ENCODE measurements around the gene DEPP1.
A peak's percentile ranks its signal among the peaks of the same experiment; 100 is the strongest.

Gene DEPP1

DNA sequence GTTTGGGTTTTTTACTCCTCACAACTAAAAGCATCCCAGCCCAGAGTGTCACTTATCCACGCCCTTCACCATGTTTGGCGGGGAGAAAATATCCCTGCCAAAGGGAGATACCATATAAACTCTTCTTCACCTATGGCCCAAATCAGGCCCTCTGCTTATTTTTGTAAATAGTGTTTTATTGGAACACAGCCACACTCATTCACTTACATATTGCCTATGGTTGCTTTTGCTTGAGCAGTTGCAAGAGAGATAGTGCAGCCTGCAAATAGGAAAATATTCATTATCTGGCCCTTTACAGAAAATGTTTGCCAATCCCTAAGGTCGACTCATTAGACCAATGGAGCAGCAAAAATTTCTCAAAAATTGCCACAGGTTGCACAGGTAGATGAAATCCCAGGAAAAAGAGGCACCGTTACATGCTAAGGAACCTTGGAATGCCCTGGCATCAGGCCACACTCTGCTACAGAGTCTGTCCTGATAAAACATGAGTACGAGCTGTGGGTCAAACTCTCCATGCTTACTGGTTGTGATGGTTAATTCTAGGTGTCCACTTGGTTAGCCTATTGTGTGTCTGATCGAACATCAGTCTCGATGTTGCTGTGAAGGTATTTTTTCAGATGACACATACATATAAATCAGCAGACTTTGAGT is 26.9 kb downstream of the DEPP1 start:
- TF ChIP-seq, protein P1, sequence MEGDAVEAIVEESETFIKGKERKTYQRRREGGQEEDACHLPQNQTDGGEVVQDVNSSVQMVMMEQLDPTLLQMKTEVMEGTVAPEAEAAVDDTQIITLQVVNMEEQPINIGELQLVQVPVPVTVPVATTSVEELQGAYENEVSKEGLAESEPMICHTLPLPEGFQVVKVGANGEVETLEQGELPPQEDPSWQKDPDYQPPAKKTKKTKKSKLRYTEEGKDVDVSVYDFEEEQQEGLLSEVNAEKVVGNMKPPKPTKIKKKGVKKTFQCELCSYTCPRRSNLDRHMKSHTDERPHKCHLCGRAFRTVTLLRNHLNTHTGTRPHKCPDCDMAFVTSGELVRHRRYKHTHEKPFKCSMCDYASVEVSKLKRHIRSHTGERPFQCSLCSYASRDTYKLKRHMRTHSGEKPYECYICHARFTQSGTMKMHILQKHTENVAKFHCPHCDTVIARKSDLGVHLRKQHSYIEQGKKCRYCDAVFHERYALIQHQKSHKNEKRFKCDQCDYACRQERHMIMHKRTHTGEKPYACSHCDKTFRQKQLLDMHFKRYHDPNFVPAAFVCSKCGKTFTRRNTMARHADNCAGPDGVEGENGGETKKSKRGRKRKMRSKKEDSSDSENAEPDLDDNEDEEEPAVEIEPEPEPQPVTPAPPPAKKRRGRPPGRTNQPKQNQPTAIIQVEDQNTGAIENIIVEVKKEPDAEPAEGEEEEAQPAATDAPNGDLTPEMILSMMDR (IDR thresholded peaks at IDR 0.05; ENCODE audit: insufficient read depth, low read depth, low read length, missing control alignments): no peak
- no peak for DNase-seq (ENCODE audit: low read depth)
- no peak overlapping the region for H3K4me3 ChIP-seq (ENCODE audit: low read depth, low read length)

DNA sequence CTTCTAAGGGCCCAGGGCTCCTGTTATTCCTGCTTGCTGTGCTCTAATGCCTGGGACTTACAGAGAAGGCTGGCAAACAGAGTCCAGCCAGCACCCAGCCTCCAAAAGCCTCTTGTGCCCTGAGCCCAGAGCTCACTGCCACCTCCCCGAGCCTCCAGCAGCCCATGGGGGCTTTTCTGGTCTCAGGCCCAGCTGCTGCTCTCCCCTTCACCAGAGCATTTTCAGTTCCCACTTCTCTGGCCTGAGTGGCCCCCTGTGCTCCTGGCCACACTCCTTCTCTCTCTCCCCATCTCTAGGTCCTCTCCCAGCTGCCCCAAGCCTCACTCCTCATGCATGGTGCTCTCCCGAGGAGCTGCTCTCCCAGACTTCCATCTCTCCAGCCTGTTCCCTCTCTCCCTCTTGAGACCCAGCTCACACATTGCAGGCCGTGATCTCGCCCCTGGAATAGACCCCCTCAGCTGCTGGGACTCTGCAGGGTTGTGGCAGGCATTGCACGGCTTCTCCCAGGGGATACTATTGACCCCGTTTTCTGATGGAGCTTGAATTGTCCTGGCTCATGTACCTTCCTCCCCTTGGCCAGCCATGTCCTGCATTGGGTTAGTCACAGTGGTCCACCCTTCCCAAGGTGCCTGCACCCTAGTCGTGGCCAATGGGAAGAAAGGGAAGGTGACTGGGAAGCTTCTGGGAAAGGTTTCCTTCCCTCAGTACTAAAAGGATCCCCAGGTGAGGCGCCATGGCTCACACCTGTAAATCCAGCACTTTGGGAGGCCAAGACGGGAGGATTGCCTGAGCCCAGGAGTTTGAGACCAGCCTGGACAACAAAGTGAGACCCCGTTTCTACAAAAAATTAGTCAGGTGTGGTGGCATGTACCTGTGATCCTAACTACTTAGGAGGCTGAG is 28.0 kb downstream of the DEPP1 start:
- no peak for DNase-seq (ENCODE audit: low read depth)
- TF ChIP-seq, protein P1 (IDR thresholded peaks at IDR 0.05; ENCODE audit: insufficient read depth, low read depth, low read length, missing control alignments): no peak
- no peak overlapping the region for H3K4me3 ChIP-seq (ENCODE audit: low read depth, low read length)

DNA sequence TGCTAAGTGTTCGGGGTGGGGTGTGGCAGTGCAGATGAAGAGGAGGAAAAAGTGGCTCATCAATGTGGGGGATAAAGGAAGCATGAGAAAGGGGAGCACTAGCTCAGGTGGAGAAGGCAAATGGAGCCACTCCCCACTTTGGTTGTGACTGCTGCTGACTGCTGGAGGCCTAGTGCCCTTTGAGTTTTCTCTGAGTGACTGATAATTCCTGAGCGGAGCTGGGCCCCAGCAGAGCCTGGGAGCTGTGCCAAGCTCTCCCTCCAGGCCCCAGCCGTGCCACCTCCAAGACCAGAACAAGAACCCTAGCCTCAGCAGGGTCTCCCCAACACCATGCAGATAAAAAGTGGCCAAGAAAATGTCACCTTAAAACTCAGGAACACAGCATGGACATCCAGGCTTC is 28.7 kb downstream of the DEPP1 start:
- TF ChIP-seq, protein P1 (IDR thresholded peaks at IDR 0.05; ENCODE audit: insufficient read depth, low read depth, low read length, missing control alignments): no peak
- no peak overlapping the region for H3K4me3 ChIP-seq (ENCODE audit: low read depth, low read length)
- no peak for DNase-seq (ENCODE audit: low read depth)

DNA sequence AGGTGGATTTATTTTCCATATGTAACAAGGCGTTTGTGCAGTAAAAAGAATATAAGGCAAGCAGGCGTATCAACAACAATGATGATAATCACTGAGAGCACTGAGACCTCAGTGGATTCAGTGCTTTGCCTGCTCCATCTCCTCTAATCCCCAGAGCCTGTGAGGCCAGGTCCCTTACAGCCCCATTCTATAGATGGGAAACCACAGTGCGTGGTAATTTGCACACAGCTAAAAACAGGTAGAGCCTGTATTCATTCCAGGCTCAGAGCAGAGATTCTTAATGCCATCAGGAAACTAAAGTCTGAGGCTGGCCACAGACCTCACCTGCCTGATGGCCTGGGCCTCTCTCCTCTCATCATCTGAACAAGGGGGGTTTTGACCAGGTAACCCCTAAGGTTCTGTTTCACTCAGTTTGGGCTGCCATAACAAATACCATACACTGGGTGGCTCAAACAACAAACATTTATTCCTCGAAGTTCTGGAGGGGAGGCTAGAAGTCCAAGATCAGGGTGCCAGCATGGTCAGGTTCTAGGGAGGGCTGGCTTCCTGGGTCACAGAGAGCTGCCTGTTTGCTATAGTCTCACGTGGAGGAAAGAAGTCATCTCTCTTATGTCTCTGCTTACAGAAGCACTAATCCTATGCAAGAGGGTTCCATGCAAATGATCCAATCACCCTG is 29.3 kb downstream of the DEPP1 start:
- H3K4me3 ChIP-seq (ENCODE audit: low read depth, low read length): no peak overlapping the region
- no peak for DNase-seq (ENCODE audit: low read depth)
- TF ChIP-seq, protein P1 (IDR thresholded peaks at IDR 0.05; ENCODE audit: insufficient read depth, low read depth, low read length, missing control alignments): no peak

DNA sequence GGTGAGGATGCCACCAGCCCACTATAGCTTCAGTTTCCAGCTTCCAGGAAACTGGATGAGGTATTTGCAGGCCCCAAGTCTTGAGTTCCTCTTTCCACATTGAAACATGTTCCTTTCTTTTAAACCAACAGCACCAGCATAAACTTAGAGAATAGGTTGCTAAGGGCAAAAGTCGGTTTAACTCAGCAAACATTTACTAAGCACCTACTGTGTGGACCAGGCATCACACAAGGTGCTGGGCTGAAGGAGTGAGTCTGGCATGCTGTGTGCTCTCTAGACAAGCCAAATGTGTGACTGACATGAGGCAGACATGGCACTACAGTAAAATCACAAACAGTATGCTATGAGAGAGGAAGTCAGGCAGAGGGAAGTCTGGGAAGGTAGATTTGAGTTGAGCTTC is 30.0 kb downstream of the DEPP1 start:
- DNase-seq (ENCODE audit: low read depth): no peak

DNA sequence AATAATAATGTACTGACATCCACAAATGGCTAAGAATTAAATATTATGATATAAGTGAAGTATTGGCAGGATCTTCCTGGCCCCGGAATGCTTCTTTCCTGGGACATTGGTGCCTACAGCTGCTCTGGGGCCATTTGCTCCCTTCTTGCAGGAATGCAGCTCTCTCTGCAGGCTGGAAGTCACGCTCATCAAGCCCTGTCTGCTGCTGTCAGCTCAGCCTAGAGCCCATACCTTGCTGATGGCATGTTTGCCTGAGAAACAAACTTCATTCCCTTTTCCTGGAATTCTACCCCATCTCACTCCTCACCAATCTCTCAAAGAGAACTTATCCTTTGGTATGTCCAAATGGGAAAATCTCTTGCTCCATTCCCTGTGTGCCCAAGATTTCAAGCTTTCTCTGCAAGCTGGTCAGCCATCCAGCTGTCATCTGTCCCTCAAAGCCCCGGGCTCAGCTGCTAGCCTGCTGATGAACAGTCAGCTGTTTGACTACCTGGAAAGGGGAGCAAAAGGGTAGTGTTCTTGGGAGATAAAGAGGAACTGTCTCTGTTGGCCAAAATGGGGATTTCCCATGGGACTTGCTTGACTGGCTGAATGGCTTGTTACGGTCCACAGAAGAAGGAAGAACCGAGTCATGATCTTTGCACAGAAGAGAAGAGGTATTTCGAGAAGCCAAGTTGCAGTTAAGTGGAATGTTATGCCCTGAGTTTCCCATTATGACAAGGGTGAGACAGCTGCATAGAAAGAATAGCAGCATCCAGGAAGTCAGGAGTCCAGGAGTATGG is 31.0 kb downstream of the DEPP1 start:
- no peak overlapping the region for H3K4me3 ChIP-seq (ENCODE audit: low read depth, low read length)
- TF ChIP-seq, protein P1 (IDR thresholded peaks at IDR 0.05; ENCODE audit: insufficient read depth, low read depth, low read length, missing control alignments): no peak
- DNase-seq (ENCODE audit: low read depth): peak; percentile 85

More for the DNA sequence above, 30.0 kb downstream of the DEPP1 start:
- TF ChIP-seq, protein P1 (IDR thresholded peaks at IDR 0.05; ENCODE audit: insufficient read depth, low read depth, low read length, missing control alignments): no peak
- no peak overlapping the region for H3K4me3 ChIP-seq (ENCODE audit: low read depth, low read length)
